SKM-1 treated with dmso at 0.1 percent for 144 hours (cell line): ENCODE data around the gene STX17.
A peak's percentile ranks its signal among the peaks of the same experiment; 100 is the strongest.
"Not testable (repeated sequence)": the region's sequence is repeated elsewhere in the genome, so short reads cannot be mapped to it uniquely, and the experiment has no call there.

Experiments used
- DNase-seq: peaks from one replicate; lab custom pipeline; 2025; ENCODE audit not compliant: unreplicated experiment; lab: John Stamatoyannopoulos, UW

Gene STX17

DNA sequence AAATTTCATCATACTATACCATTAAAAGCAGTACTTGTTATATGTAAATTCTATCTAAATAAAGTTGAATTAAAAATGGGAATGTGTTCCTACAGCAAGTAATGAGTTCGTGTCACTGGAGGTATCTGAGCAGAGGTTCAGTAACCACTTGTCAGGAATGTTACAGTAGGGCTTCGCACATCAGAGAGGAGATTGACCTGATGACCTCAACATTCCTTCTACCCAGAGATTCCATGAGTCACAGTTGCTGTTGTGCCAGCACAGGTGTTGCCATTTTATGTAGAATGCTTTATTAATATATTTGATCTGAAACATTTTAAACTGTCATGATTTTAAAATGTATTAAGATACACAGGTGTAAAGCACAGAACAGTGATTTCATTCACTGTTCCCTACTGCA lies 60.3 kb downstream of the STX17 start:
- no peak for DNase-seq

DNA sequence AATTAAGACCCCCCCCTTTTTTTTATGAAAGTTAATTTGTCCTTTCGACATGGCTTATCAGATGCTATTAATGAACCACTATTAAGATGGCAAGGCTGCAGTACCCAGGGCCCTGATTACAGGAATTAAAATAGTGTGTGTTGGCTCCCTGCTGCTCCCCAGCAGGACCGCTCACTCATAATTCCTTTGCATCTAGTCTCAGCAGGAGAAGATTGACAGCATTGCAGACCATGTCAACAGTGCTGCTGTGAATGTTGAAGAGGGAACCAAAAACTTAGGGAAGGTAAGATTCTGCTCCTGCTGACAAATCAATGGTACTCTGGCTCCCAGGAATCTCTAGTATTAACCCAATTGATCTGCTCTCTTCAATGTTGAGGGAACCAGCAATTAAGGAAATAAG lies 61.0 kb downstream of the STX17 start:
- no peak for DNase-seq

DNA sequence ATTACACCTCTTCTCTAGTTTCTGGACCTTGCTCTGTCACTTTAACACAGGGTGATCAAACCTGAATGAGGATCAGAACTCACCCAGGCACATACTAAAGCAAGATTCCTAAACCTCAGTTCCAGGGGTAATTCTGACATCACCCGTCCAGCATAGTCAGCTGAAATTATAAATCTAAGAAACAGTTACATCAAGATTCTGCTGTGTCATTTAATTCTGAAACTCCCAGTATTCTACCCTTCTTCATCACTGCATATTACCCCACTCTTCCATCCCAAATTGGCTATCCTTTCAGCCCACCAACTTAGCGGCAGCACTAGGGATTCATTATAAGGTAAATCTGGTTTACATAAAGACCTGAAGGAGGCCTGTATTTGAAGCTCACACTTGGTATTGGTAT lies 64.0 kb downstream of the STX17 start:
- DNase-seq, result no peak

GRCh38 chr9:99971410-99971809 lies 65.0 kb downstream of the STX17 start:
- DNase-seq, result no peak

- DNase-seq, result no peak
These were observed 67.0 kb downstream of the STX17 start for GRCh38 chr9:99973455-99973854.

GRCh38 chr9:99977033-99977792 lies 70.8 kb downstream of the STX17 start:
- no peak for DNase-seq

- DNase-seq, result no peak
These were observed 71.8 kb downstream of the STX17 start for GRCh38 chr9:99978221-99978620.

- no peak for DNase-seq
These were observed 74.1 kb downstream of the STX17 start for GRCh38 chr9:99980598-99980997.

DNA sequence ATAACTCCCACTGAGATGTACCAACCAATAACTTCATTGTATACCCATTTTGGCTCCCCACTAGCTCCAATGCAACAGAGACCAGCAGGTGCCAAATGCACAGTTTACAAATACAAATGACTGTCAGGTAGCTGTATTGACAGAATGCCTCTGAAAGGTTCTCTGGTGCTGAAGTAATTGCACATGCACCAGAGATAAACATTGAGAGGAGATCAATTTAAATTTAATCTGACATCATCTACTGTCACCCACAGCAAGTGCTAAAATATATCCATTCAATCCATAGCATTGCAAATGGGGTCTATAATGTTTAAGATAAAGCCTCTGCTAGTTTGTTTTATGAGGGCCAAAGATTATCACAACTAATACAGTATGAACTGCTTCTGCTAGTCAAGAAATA lies 80.2 kb downstream of the STX17 start:
- no peak for DNase-seq

DNA sequence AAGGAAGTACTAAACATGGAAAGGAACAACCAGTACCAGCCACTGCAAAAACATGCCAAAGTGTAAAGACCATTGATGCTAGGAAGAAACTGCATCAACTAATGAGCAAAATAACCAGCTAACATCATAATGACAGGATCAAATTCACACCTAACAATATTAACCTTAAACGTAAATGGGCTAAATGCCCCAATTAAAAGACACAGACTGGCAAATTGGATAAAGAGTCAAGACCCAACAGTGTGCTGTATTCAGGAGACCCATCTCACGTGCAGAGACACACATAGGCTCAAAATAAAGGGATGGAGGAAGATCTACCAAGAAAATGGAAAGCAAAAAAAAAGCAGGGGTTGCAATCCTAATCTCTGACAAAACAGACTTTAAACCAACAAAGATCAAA lies 84.1 kb downstream of the STX17 start:
- not testable (repeated sequence) for DNase-seq

DNA sequence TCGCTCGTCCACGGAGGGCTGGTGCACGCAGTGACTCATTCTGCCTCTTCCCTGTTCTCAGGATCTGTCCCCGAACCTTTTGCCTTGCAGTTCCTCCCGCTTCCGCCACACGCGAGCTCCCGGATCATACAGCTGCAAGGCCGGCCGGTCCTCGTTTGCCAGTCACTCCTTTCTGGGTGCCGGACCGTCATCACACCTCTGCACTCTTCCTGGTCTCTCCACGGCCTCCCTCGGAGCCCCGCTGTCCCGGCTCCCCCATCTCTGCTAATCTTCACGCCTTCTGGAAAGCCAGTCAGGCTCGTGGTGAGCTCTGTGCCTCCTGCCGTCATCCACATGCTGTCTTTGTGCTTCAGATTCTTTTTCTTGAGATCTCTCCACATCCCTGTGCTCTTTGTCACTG lies 91.8 kb downstream of the STX17 start:
- no peak for DNase-seq

DNA sequence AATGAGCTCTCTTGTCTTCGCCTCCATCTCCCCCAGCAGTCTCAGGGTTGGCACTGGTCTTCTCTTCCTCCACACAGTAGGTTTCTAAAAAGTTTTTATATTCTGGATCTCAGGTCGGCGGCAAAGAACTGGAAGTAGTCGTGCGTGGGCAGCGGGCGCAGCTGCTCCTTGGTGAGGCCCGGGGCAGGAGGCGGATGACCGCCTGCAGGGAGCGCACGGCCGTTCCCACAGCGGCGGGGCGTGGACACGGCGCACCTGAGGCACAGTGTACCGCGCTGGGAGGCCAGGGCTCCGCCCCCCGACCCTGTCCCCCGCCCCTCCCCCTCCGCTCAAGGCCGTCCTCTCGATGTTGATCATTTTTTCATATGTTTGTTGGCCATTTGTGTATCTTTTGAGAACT lies 92.4 kb downstream of the STX17 start:
- no peak for DNase-seq

- no peak for DNase-seq
These were observed 93.3 kb downstream of the STX17 start for GRCh38 chr9:99999797-100000196.

DNA sequence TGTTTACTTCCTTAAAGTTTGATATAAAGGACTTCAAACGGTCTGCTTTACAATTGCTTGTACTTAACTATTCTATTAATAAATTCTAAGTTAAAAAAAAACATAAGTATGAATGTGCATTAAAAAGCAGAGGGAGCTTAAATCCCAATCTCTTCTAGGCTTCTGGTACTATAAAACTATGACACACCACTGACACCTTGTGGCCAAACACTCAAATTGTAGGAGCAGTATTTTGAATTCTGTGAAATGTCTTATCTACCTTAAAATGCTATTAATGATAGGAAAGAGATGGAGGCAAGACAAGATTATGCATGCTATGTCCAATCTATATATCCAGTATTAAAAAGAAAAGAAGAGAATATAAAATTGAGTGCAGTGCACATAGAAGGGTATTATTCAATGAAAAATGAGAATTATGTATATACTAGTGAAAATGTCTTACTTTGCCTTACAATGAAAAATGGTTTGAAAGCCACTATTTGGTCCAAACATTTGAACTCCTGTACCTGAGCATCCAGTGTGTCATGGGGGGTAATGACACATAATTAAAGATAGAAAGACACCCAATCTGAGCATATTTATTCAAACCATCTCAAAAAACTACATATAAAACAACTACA lies 104.7 kb downstream of the STX17 start:
- DNase-seq, result peak; percentile 20

- no peak for DNase-seq
These were observed 105.8 kb downstream of the STX17 start for GRCh38 chr9:100012279-100012678.

GRCh38 chr9:100013573-100013972 lies 107.1 kb downstream of the STX17 start:
- no peak for DNase-seq

GRCh38 chr9:100014846-100015245 lies 108.4 kb downstream of the STX17 start:
- no peak for DNase-seq

GRCh38 chr9:100019541-100019940 lies 113.1 kb downstream of the STX17 start:
- no peak for DNase-seq
